IPS DF 4.7 (cell line): ENCODE data around the gene PTDSS2.
"Not testable (repeated sequence)": the region's sequence is repeated elsewhere in the genome, so short reads cannot be mapped to it uniquely, and the experiment has no call there.

ENCODE experiments used
- DNase-seq: peaks from one replicate; pipeline ENCODE4 v3.0.0-alpha.2; 2013; ENCODE audit warnings: low spot score; ENCODE audit errors: extremely low read depth

Gene PTDSS2

DNA sequence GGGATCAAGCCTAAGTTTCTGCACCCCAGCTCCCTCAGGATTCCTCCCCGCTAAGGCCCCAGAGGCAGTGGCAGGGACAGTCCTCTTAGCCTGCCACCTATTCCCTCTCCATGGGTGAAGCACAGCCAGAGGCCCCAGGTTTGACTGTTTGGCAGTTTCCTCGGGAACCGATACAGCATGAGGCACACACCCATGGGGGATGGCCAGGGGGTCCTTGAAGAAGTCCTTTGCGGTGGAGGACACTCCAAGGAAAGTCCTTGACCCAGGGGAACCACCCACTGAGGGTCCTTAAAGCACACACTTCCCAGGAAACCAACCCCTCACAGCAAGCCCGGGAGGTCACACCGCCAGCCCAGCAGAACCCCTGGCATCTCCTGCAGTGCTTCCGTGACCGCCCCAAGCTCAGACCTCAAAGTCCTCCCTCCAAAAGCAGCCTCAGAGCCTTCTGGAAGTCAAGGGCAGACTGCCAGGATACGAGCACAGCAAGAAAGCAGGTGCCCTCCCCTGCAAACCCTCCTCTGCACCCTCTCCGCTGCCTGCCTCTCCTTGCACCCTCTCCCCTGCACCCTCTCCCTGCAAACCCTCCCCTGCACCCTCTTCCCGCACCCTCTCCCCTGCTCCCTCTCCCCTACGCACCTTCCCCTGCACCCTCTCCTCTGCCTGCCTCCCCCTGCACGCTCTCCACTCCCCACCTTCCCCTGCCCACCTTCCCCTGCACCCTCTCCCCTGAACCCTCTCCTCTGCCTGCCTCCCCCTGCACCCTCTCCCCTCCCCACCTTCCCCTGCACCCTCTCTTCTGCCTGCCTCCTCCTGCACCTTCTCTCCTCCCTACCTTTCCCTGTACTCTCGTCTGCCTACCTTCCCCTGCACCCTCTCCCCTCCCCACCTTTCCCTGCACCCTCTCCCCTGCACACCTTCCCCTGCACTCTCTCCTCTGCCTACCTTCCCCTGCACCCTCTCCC, 36.7 kb upstream of the PTDSS2 start:
- DNase-seq: no peak

DNA sequence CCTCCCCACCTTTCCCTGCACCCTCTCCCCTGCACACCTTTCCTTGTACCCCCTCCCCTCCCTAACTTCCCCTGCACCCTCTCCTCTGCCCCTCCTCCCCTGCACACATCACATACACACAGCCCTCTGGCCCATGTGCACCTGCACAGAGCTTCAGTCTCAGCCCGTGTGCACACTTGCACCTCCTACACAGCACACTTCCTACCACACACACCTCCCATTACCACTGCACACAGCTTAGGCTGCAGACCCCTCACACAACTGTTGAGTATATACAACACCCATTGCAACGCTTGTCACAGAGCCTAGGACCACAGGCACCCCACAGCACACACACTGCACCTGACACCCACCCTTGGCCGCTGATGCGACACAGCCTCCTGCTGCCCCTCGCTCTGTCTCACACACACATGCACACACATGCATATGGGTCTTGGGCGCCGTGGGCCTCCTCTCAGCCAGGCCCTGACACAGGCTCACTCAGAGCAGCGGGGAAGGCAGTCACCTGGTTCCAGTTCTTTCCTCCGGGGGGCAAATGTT, 35.7 kb upstream of the PTDSS2 start:
- DNase-seq: no peak

DNA sequence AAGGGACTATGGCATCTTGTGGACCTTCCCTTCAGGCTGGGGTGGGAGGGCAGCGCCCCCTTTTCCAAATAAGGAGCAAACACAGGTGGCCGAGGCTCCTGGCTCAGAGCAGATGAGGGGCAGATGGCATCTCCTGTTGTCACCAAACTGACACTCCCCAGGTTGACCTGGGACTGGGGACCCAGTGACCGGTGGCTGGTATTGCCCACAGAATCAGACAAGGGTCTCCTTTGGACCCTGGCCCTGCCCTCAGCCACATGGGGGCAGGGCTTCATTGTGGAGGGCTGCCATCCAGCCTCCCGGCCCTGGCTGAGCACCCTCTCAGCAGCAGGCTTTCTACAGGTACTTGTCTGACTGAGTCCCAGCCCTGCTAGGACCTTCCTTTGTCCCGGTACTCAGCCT, 34.4 kb upstream of the PTDSS2 start:
- no peak for DNase-seq

GRCh38 chr11:416051-416756, 33.9 kb upstream of the PTDSS2 start:
- DNase-seq: no peak

- no peak for DNase-seq
Measured at GRCh38 chr11:416757-417621, 33.1 kb upstream of the PTDSS2 start.

- no peak for DNase-seq
Measured at GRCh38 chr11:417652-418342, 32.3 kb upstream of the PTDSS2 start.

DNA sequence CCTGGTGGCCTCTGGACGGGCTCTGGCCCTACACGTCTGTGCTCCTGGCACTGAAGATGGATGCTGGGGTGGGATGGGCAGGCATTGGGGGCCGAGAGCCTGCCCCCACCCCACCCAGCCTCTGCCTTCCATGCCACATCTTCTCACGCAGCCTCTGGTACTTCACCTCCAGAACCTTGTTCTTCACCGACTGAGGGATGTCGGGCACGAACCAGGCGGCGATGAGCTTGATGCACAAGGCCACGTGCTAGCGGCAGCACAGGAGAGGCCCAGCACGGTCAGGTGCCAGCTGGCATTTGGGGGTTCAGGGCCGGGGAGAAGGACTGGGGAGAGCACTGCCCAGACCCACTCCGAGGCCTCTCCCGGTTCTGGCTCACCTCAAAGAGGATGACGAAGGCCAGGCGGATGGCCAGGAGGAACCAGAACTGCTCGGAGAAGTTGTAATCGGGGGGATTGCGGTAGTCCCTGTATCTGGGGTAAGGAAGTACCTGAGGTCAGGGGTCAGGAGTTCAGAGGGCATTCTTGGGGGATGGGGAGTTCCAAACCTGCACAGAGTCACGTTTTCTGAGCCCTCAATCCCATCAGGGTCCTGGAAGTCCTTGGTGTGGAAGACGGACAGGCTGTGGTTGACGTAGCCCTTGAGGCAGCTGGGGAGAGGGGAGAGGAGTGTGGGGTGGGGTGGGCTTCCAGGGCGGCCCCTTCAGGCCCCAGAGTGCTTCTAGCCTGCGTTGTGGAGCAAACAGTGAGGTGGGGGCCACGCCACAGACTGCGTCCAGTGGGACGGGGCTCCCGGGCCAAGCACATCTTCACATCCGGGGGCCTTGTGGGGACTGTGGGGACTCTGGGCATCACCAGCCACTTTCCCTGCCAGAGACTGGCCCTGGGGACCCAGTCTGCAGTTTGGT, 31.5 kb upstream of the PTDSS2 start:
- no peak for DNase-seq

DNA sequence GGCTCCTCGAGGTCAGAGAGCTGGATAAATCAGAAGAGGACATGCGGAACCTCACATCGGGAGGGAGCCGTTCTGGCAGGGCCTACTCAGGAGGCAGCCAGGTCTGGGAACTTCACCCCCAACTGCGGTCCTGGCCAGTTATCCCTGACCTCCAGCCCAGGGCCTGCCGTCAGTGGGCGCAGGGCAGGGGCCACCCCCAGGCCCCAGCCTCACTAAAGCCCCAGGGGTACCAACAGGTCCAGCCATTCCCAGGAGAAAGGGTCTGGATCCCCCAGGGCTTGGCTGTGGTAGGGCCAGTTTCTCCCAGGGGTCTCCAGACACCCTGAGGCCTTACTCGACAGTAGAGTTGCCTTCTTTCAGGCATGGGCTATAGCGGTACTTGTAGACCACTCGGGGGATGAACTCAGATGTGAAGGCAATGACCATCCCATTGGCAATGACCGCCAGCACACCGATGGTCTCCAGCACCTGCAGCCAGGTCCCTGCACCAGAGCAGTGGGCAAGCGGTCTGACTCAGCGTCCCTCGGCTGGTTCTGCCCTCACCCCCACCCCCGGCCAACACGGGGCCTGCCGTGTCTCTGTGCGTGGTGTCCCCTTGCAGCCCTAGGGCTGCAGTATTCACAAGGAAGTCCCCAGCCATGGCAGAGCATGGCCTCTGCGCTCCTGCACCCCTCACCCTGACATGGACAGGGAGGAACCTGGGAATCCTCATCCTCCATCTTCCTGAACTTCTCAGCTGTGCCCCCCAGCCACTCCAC, 30.7 kb upstream of the PTDSS2 start:
- DNase-seq: no peak

DNA sequence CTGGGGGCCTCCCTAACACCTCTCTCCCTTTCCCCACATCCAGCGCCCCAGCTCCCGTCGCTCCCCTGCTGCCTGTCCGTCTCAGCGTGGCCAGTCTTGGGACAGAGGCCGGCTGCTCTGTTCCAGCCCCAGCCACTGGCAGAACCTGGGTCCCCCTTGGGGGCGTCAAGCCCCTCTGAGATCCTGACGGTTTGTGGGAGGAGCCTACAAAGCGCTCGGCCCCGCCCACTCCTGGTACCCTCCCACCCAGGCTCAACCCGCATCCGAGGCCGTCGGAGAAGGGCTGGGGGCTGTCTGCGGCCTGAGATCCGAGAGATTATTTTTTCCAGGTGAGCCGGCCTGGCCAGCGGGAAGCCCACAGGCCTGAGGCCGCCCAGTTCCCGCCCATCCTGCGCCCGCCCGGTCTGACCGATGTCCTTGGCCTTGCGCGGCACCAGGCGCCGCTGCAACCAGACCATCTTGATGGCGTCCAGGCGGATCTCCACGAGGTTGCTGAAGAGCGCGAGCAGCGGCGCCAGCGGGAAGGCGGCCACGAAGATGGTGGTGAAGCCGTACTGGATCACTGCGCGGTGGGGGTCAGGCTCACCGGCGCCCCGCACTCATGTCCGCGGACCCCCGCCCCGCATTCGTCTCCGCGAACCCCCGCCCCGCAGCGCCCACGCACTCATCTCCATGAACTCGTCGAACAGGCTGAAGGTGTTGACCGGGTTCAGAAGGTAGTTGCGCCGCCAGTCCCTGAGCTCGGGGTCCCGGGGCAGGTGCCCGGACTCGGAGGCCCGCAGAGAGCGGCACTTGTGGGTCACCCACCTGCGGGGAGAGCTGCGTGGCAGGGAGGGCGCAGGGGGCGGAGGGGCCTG, 29.8 kb upstream of the PTDSS2 start:
- no peak for DNase-seq

- DNase-seq: no peak
Measured at GRCh38 chr11:420911-421321, 29.2 kb upstream of the PTDSS2 start.

- DNase-seq: no peak
Measured at GRCh38 chr11:422249-422656, 27.8 kb upstream of the PTDSS2 start.

DNA sequence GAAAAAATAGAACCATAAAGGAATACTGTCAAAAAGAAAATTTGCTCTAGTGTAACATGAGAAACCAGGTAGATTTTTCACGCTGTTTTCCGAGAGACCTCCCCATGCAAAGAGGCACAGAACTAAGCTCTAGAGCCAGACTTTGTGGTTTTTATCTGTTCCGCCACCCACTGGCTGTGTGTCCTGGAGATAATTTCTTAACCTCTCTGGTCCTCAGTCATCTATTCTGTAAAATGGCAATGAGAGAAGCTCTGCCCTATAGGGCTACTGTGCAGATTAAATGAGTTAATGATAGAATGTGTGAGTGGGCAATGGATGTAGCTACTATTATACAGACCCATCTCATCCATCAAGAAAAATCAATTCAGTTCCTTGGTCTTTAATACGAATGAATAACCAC, 25.8 kb upstream of the PTDSS2 start:
- DNase-seq: no peak

DNA sequence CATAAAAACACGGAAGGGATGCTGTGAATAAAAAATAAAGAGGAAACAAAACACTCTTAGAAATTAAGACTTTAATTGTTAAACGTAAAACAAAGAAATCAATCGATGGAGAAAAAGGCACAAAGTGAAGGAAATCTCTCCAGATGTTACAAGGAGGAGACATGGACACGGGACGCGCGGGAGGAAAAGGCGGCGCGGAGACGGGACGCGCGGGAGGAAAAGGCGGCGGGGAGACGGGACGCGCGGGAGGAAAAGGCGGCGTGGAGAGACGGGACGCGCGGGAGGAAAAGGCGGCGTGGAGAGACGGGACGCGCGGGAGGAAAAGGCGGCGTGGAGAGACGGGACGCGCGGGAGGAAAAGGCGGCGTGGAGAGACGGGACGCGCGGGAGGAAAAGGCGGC, 25.3 kb upstream of the PTDSS2 start:
- DNase-seq: not testable (repeated sequence)

DNA sequence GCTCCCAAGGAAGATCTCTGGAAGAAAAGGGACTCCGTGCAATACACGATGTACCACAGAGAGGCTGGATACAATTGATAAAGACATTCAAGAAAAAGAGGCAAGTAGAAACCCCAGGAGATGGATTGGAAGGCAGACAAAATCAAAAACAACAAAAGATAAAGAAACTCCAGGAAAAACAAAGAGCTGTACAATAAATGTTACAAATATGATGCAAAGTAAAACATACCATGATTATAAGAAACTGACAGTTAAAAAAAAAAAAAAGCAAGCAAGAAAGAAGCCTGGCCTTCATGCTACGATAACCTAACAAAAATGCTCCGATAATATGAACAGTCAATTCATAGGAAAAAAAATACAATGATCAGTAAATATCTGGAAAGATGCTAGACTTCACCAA, 24.8 kb upstream of the PTDSS2 start:
- DNase-seq: no peak

GRCh38 chr11:426851-427250, 23.2 kb upstream of the PTDSS2 start:
- DNase-seq: no peak

DNA sequence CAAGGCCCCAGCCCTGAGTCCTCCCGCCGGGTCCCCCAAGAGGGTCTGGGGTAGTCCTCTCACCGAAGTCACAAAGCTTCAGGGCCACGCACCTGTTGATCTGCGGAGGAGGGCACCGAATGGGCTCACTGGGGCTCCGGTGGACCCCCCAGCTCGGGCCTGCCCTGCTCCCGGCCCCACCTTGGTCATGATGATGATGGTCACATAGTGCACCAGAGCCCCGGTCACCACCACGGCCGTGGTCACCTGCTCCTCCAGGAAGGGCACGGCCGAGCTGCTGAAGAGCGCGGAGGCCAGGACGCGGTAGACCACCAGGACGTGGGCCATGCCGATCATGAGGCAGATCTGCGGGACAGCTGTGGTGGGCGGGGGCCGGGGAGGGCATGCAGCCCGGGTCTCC, 21.8 kb upstream of the PTDSS2 start:
- DNase-seq: no peak

DNA sequence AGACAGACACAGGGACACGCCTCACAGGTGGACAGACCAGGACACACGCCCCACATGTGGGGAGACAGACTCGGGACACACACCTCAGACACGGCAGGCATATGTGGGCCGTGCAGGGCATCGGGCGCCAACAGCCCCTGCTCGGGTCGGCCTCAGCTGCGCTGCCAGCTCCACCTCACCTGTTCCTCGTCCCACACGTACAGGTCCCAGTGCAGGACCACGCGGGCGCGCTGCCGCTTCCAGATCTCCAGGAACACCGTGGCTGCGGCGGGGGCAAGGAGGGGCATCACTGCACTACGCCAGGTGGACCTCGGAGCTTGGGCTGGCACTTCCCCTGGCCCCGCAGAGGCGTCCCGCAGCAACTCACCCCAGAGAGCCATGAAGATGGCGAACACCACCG, 20.7 kb upstream of the PTDSS2 start:
- no peak for DNase-seq

DNA sequence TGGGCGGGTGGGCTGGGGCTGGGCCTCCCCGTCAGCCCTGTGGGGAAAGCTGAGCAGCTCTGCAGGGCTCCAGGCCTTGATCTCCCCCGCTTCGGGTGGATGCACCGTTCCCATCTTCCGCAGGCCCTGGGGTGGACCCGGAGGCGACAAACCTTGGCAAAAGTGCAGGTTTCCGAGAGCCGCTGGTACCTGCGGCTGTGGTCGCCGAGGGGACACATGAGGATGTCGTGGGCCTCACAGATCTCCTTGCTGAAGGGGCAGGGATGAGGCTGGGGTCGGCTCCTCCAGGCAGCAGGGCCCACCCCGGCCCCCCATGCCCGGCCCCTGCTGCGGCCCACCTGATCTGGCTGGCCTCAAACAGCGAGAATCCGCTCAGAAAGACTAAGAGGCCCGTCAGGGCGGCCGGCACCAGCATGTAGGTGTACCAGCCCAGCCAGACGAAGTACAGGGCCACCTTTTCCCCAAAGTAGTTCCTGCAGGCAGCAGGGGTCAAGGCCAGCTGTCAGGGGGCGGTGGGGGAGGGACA, 20.1 kb upstream of the PTDSS2 start:
- no peak for DNase-seq
